Upper lobe of left lung (tissue), 6 donors: ENCODE measurements around the gene FBXO34. TPM values are rescaled to one million over a fixed set of nuclear protein-coding genes. Genes with fewer than 3 reads are reported as not detected.

Source experiments
- ATAC-seq, 2 donors: fragments of 200-7000 bp; cut with Tn5 transposase; one replicate each; pipeline ENCODE4 v1.9.1; 2022; ENCODE audit warnings: mild to moderate bottlenecking in 2 of 2, moderate library complexity in 2 of 2; ENCODE audit not compliant: low FRiP score in 2 of 2
- DNase-seq, 2 donors: peaks; one replicate each; pipeline ENCODE4 v3.0.0-alpha.2; 2019 to 2020
- H3K27ac ChIP-seq, 4 donors: fragments of 200-600 bp; sonication (generic); one replicate each; pipeline ENCODE4 v1.5.1; 2016 to 2019
- H3K27me3 ChIP-seq, 4 donors: fragments of 200-600 bp; sonication (generic); one replicate each; pipeline ENCODE4 v1.5.1; 2017 to 2019
- H3K36me3 ChIP-seq, 4 donors: fragments of 200-600 bp; sonication (generic); one replicate each; pipeline ENCODE4 v1.5.1; 2016 to 2019
- H3K4me1 ChIP-seq, 4 donors: fragments of 200-600 bp; sonication (generic); one replicate each; pipeline ENCODE4 v1.5.1; 2018 to 2019
- H3K4me3 ChIP-seq, 4 donors: fragments of 200-600 bp; sonication (generic); one replicate each; pipeline ENCODE4 v1.5.1; 2017 to 2019; ENCODE audit warnings: mild to moderate bottlenecking in 2 of 4, moderate library complexity in 1 of 4
- H3K9me3 ChIP-seq, 4 donors: fragments of 200-600 bp; sonication (generic); one replicate each; pipeline ENCODE4 v1.5.1; 2018 to 2019
- CTCF ChIP-seq, 6 experiments: fragments of 450-650 bp in 4 of 6; fragments of 200-600 bp in 2 of 6; sonication (generic) in 2 of 6; IDR thresholded peaks; one replicate each; pipeline ENCODE4 v1.5.1; 2016 to 2019; ENCODE audit warnings: antibody characterized with exemption in 6 of 6
- EP300 ChIP-seq, 4 donors: sonication (generic); formaldehyde crosslinking; IDR thresholded peaks; one replicate each; pipeline ENCODE4 v1.5.1; 2017; ENCODE audit warnings: antibody characterized with exemption in 4 of 4, control low read depth in 2 of 4
- POLR2A ChIP-seq, 4 donors: fragments of 450-650 bp; IDR thresholded peaks; one replicate each; pipeline ENCODE4 v1.5.1; 2016 to 2017; ENCODE audit warnings: antibody characterized with exemption in 4 of 4, mild to moderate bottlenecking in 2 of 4
- POLR2AphosphoS5 ChIP-seq, 2 donors: sonication (generic); formaldehyde crosslinking; IDR thresholded peaks; one replicate each; pipeline ENCODE4 v1.5.1; 2017; ENCODE audit warnings: antibody characterized with exemption in 2 of 2
- WGBS, 2 donors: methylation state at CpG; one replicate each; pipeline ENCODE4 v1.1.5; 2017 to 2018; 5-methylcytosine and 5-hydroxymethylcytosine counted together
- total RNA-seq, 6 donors: library from RNA; depleted of rRNA in 4 of 6; stranded (reverse); fragments of >200 nt in 4 of 6; gene quantifications; one replicate each; pipeline versions ENCODE4 v1.1.0 to v1.2.1, GENCODE V29; 2016 to 2021
- donor health status: DM: no; HTN: no; CAD: no; lungs with moderate emphysema.
- donor health status: DM: no; HTN: yes; CAD: no; lungs with severe emphysema.

Gene FBXO34
- total RNA-seq, 6 donors from 2014 or later = 19.9 to 52.1 (median 34.0) TPM

- Histone ChIP-seq H3K4me1 (no peaks in the 10 kb centered on the region), H3K4me3 (no peak overlapping the region), H3K36me3 (peaks cover 3 to 29% (median 19%) of the 10 kb centered on the region in 4 donors), H3K27ac (no peak overlapping the region), H3K27me3 (no peaks in the 10 kb centered on the region), H3K9me3 (no peaks in the 10 kb centered on the region)
- no peak for DNase-seq
- TF ChIP-seq CTCF (IDR thresholded peaks at IDR 0.05) (no peak), EP300 (IDR thresholded peaks at IDR 0.05) (no peak), POLR2A (IDR thresholded peaks at IDR 0.05) (no peak), POLR2AphosphoS5 (IDR thresholded peaks at IDR 0.05) (no peak)
- ATAC-seq = no peak
- WGBS, 2 donors = 92 to 93% methylated on average over 4 of the region's 4 CpGs
Observed at GRCh38 chr14:55389330-55389729, 118.1 kb downstream of the FBXO34 start.

GRCh38 chr14:55398679-55399078 lies 127.5 kb downstream of the FBXO34 start:
- Histone ChIP-seq H3K36me3 (peaks cover 0 to 20% (median 6%) of the 10 kb centered on the region in 4 donors), H3K9me3 (no peaks in the 10 kb centered on the region), H3K4me1 (peaks cover 0 to 7% (median 0%) of the 10 kb centered on the region in 4 donors), H3K27ac (no peak overlapping the region), H3K27me3 (no peaks in the 10 kb centered on the region), H3K4me3 (no peak overlapping the region)
- DNase-seq (no peak), ATAC-seq (peak in 1 of 2 donors; percentile 52)
- WGBS, 2 donors = 87 to 89% methylated on average over 5 of the region's 5 CpGs
- TF ChIP-seq EP300 (IDR thresholded peaks at IDR 0.05) (no peak), POLR2AphosphoS5 (IDR thresholded peaks at IDR 0.05) (no peak), POLR2A (IDR thresholded peaks at IDR 0.05) (no peak), CTCF (IDR thresholded peaks at IDR 0.05) (no peak)

- Histone ChIP-seq H3K27ac (no peak overlapping the region), H3K9me3 (no peaks in the 10 kb centered on the region), H3K4me1 (peaks cover 0 to 7% (median 0%) of the 10 kb centered on the region in 4 donors), H3K4me3 (no peak overlapping the region), H3K27me3 (no peaks in the 10 kb centered on the region), H3K36me3 (peaks cover 0 to 18% (median 5%) of the 10 kb centered on the region in 4 donors)
- DNase-seq (no peak), ATAC-seq (no peak)
- 87 to 97% methylated on average over 1 of the region's 1 CpG for WGBS, 2 donors
- TF ChIP-seq CTCF (IDR thresholded peaks at IDR 0.05) = no peak
- no peak for TF ChIP-seq POLR2AphosphoS5 (IDR thresholded peaks at IDR 0.05)
- TF ChIP-seq POLR2A (IDR thresholded peaks at IDR 0.05) = no peak
- no peak for TF ChIP-seq EP300 (IDR thresholded peaks at IDR 0.05)
Observed at GRCh38 chr14:55399183-55399582, 128.0 kb downstream of the FBXO34 start.

- no peak for ATAC-seq
- WGBS, 2 donors = 74 to 83% methylated on average over 2 of the region's 2 CpGs
- Histone ChIP-seq H3K36me3 (peaks cover 0 to 12% (median 1%) of the 10 kb centered on the region in 4 donors), H3K4me1 (peaks cover 0 to 7% (median 0%) of the 10 kb centered on the region in 4 donors), H3K9me3 (no peaks in the 10 kb centered on the region), H3K27ac (no peak overlapping the region), H3K4me3 (no peak overlapping the region), H3K27me3 (no peaks in the 10 kb centered on the region)
- TF ChIP-seq POLR2A (IDR thresholded peaks at IDR 0.05) = no peak
- TF ChIP-seq EP300 (IDR thresholded peaks at IDR 0.05) = no peak
- TF ChIP-seq POLR2AphosphoS5 (IDR thresholded peaks at IDR 0.05) = no peak
- no peak for TF ChIP-seq CTCF (IDR thresholded peaks at IDR 0.05)
- no peak for DNase-seq
Observed at GRCh38 chr14:55399852-55400251, 128.6 kb downstream of the FBXO34 start.

- no peaks in the 10 kb centered on the region for H3K9me3 ChIP-seq
- 79 to 91% methylated on average over 6 of the region's 6 CpGs for WGBS, 2 donors
- ATAC-seq (no peak), DNase-seq (no peak)
- no peaks in the 10 kb centered on the region for H3K27me3 ChIP-seq
- peaks cover 0 to 7% (median 0%) of the 10 kb centered on the region in 4 donors for H3K4me1 ChIP-seq
- no peak overlapping the region for H3K4me3 ChIP-seq
- no peaks in the 10 kb centered on the region for H3K36me3 ChIP-seq
- no peak overlapping the region for H3K27ac ChIP-seq
- TF ChIP-seq EP300 (IDR thresholded peaks at IDR 0.05) (no peak), POLR2AphosphoS5 (IDR thresholded peaks at IDR 0.05) (no peak), POLR2A (IDR thresholded peaks at IDR 0.05) (no peak), CTCF (IDR thresholded peaks at IDR 0.05) (no peak)
Observed at GRCh38 chr14:55401751-55402150, 130.5 kb downstream of the FBXO34 start.
